ENCODE results near the gene COL11A2.

COL11A2 gene

DNA sequence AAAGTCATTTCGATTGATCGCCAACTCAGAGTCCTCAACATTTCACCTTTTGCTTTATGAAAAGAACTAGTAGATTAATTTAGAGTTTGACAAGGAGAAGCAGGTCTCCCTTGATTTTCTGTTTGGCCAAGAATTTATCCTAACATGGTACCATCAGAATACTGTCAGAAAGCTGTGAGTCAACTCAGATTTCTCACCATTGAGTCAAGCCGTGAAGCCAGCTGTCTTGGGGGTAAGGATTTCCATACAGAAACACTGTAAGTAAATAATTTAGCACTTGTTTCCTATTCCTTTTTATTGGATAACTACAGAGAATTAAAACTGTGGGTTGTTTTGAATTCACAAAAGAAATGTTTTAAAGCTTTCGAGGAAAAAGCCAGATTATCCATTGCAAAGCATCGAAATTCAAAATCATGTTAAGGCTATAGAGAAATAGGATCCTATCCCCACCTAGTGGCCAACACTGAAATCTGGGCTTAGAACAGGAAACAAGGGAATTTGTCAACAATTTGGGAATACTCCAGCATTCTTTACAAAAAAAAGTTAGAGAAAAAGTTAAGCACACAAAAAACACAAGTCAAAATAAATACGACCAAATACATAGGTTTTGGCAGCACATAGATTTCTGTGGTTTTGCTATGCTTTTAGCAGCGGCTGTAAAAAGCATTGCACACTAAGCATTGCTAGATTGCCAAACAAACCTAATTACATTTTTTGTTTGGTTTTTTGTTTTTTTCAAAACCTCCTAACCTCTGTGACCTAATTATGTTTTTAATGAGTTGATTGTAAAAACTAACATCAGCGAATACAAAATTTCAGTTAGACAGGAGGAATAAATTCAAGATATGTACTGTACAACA is 44.2 kb downstream of the COL11A2 start:
- DNase-seq, result no peak

DNA sequence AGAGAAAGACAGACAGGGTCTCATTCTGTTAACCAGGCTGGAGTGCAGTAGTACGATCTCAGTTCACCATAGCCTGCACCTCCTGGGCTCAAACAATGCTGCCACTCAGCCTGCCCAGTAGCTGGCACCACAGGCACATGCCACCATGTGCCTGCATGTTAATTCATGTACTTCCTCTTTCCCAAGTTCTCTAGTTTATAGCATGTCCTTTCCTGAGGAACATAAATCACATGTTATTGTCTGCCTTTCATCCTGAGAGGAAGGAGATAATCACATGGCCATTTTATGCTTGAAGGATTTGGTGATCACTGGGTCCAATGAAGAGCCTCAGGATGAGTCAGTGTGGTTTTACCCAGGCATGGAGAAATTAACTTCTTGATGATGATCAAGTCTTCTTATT is 47.9 kb downstream of the COL11A2 start:
- no peak for DNase-seq

- no peak for DNase-seq
Measured at GRCh38 chr6:33143113-33143770, 49.0 kb downstream of the COL11A2 start.

DNA sequence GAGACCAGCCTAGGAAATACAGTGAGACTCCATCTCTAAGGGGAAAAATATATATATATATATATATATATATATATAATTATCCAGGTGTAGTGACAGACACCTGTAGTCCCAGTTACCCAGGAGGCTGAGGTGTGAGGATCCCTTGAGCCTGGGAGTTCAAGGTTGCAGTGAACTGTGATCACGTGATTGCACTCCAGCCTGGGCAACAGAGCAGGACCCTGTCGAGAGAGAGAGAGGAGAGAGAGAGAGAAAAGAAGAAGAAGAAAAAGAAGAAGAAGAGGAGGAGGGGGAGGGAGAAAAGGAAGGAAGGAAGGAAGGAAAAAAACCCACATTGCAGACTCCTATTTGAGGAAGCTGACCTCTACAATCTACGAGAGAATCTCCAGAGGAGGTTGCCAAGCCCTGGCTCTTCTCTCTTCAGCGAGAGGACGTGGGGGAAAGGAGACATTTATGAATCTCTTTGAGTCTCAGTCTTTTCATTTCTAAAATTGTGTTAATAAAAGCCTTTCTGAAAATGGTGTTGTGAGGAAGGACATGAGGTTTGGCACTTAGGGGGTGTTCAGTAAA is 49.7 kb downstream of the COL11A2 start:
- no peak for DNase-seq

- DNase-seq, result no peak
Measured at GRCh38 chr6:33140556-33140955, 51.7 kb downstream of the COL11A2 start.

GRCh38 chr6:33139596-33140206 is 52.6 kb downstream of the COL11A2 start:
- DNase-seq, result no peak

DNA sequence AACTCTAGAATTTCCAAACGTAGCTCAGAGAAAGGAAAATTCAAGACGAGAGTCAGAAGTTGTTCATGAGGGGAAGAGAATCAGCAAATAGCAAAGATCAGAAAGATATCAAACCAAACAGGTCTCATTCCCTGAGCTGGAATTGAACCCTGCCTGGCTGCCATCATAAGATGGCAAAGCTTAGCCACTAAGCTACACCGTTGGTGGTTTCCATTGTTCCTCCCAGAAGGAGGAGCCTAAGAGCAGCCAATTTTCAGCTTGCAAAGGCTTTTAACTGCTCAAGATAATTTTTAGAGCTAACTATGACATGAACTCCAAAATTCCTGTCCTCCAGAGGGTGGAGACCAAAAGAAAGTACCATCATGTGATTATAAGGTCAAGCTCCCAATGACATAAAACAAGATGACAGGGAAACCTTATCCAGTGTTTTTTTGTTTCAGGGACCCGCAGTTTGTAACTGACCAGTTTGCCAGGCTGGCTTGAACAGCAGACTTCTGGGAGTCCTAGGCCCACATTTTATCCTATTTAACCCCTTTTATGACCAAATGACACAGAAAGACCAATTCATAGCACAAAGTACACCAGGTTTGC is 55.9 kb downstream of the COL11A2 start:
- DNase-seq, result no peak

DNA sequence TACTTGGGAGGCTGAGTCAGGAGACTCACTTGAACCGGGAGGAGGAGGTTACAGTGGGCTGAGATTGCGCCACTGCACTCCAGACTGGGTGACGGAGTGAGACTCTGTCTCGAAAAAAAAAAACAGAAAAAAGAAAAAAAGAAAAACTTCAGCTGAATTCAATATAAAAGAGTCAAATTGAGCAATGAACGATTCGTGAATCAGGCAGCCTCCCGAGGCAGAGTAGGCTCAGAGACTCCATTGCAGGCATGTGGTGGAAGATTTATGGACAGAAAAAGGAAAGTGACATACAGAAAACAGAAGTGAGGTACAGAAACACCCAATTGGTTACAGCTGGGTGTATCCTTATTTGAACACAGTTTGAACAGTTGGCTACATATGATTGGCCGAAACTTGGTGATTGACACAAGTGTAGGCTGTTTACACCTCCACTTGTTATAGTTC is 60.2 kb downstream of the COL11A2 start:
- DNase-seq, result no peak

- no peak for DNase-seq
Measured at GRCh38 chr6:33128318-33128717, 63.9 kb downstream of the COL11A2 start.

- DNase-seq, result no peak
Measured at GRCh38 chr6:33126101-33126714, 66.1 kb downstream of the COL11A2 start.

DNA sequence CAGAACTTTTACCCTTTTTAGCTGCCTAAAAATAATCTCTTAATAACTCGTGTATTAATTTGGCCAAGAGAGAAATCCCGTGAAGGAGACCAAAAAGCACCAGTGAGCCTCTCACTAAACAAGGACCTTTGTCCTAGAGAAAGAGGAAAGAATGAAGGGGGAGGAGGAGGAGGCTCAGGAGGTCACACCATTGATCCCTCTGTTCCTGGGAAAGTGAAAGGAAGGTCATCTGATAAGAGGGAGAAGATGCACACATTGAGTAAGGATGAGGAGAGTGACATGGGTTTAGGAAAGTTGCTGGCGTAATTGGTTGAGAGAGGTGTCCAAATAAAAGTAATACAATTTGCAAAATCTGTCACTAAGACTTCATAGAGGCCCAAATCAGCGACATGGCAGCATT is 67.3 kb downstream of the COL11A2 start:
- DNase-seq, result no peak

- DNase-seq, result peak; percentile 8
Measured at GRCh38 chr6:33124525-33124901, 67.8 kb downstream of the COL11A2 start.

DNA sequence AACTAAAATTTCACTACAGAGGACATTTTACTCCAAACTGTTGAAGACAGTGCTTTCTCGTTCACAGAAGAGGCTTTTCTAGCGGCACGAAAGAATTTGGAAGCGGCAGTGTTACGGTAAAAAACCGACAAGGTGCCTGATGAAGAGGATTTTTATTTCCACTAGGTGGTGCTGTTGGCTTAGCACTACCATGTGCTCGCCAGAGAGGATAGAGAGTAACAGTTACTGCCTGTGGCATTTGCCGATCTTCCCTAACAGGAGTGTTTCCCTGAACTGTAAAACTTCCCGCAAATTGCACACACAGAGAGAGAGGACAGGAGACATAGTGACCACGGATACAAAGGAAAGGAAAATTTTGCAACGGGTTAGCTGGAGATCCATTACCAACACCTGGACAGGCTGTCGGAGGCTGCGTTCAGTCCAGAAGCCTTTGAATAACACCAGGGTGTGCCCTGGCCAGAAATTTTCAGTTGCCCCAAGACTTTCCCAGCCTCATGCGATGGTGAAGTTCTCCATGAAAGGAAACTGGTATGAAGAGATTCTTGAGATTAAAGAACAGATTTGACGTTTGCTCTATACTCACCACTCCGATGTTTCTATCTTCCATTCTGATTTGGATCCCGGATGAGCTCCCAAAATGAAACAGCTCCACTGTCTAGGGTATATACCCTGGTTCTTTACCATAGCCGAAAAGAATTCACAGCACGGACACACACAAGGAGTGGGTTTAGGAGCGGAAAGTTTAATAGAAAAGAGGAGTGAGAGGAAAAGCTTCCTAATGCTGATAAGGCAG is 68.3 kb downstream of the COL11A2 start:
- peak; percentile 24 for DNase-seq

DNA sequence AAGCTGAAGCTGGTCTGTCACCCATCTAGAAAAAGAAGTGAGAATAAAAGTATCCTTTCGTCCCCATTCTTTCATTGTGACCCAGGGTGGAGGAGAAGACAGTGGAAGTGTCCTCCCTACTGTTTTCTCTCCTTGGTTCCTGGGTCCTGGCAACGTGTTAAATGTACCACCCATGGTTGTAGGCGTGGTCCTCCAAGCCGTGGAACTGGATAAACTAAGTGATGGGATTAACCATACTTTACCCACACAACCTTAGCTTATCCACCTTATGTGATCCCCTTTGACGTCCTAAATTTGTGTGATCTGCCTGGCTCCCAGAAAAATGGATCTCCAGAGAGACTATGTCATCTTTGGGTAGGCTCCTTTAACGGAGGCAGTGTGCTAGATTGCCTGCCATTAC is 69.1 kb downstream of the COL11A2 start:
- no peak for DNase-seq

DNA sequence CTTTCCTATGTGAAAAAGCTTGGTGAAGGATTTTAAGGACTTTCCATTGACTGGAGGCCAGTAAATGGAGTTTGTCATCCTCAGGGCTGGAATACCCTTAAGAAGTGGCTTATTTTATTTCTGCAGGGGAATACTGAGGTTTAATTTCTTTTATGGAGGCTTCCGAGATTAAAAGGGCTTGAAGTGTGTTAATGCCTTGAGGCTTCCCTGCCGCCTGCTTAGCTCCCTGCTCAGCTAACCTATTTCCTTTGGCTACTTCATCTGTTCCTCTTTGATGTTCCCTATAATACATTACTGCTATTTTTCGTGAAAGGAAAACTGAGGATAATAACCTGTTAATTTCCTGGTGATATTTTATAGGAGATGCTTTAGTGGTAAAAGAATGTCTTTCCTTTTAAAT is 72.3 kb downstream of the COL11A2 start:
- no peak for DNase-seq

- DNase-seq, result peak; percentile 51
Measured at GRCh38 chr6:33118525-33119123, 73.6 kb downstream of the COL11A2 start.

GRCh38 chr6:33117811-33118277 is 74.4 kb downstream of the COL11A2 start:
- no peak for DNase-seq

DNA sequence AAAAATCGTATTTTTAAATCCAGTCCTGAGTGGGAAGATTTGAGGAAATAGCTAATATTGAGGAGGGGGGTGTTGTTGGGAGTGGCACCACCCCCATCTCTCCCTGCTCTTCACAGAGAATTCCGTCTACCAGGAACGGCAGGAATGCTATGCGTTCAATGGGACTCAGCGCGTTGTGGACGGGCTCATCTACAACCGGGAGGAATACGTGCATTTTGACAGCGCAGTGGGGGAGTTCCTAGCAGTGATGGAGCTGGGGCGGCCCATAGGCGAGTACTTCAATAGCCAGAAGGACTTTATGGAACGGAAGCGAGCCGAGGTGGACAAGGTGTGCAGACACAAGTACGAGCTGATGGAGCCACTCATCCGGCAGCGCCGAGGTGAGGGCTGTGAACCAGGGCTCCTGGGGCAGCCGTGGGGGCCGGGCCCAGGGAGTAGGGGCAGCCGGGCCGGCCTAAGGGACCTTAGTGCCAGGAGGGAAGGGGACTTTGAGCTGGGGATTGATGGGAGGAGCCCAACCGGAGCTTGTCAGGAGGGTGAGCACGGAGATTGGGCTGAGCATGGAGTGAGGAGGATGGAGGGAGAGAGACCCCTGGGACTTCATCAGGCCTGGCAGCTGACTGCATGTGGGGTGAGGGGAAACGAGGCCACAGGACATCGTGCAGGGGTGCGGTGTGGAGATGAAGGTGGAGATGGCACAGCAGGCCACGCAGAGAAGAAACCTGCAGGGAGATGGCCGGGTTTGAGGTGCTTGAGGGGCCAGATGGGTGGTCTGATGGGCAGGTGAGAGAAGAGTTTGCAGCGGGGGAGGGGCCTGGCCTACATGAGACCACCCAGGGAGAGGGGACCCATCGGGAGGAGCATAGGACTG is 75.2 kb downstream of the COL11A2 start:
- DNase-seq, result no peak

- DNase-seq, result no peak
Measured at GRCh38 chr6:33116417-33116816, 75.8 kb downstream of the COL11A2 start.

DNA sequence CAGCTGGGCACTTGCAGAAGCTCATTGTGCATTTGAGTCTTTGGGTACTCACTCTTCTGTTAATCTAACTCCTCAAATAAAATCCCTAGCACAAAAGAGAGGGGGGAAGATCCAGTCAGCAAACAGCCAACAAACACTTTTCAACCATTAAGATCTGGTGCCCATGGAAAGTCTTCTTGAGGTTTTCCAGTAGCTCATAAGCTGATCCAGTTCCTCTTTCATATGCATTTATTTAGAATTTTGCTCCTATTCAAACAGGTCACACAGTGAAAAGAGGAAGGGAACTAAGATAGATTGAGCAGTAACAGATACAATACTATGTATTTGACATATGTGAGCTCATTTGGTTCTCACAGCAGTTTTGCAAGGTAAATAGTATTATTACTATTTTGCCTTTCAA is 77.9 kb downstream of the COL11A2 start:
- DNase-seq, result no peak

All from NCI-H2029 (cell line).